NCI-H460 (cell line): ENCODE results near the gene PHACTR3. TPM values are rescaled to one million over a fixed set of nuclear protein-coding genes. Genes with fewer than 3 reads are reported as not detected.

Experiments used
- DNase-seq: peaks from one replicate; pipeline ENCODE4 v3.0.0-alpha.2; 2016; ENCODE audit warnings: low read depth; ENCODE audit errors: extremely low read depth
- total RNA-seq: library from RNA; depleted of rRNA; stranded (reverse); fragments of >200 nt; shearing (Covaris generic); gene quantifications from 2 replicates; pipeline ENCODE4 v1.2.3, GENCODE V29; 2014

Gene PHACTR3
- total RNA-seq, 1 experiment from 2014 or later, result not detected

DNA sequence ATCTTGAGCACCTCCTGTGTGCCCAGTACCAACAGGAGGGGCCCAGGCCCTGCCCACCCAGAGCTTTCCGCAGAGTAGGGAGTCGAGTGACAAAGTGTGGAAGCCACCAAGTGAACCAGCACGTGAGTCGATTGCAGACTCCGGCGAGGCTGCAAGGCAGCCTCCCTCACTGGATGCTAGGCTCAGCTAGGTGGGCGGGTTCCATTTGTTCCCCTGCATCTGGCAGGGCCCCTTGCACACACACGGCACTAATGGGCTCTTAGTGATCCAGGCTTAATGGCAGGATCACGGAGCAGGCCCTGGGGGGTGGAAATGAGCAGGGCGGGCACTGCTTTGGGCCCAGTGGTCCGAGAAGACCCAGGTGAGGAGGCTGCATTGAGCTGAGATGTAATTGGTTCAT is 140.4 kb downstream of the PHACTR3 start:
- DNase-seq, result no peak

DNA sequence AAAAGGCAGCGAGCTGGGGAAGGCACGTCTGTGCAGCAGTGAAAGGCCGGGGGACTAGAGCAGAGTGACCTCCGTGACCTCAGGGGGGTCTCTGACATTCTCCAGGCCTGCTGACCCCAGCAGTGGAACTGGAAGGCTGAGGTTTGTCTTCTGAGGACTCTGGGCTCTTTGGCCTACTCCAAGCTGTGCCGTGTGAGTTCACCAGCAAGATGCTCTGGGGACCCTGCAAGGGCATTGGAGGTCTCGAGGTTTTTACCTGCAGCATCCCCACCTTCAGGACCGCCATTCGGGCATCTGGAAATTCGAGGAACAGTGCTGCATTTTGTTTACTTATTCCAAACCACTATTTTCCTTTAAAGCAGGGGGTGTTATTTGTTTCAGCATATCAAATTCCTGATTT is 140.9 kb downstream of the PHACTR3 start:
- DNase-seq, result no peak

DNA sequence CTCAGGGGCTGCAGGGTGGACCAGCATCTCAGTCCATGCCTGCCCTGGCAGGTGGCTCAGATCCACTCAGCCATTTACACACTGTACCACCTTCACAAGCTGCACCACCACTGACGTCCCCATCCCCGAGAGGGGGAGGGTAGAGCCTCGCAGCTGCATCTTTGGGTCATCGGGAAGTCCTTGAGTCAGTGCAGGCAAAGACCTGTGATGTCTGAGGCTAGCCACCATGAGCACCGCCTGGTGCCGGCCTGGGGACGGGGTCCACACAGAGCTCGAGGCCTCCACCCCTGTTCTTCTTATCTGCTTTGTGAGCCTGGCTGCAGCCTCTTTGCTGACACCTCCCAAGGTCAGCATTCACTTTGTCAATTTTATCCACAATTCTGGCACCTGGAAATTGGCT is 141.4 kb downstream of the PHACTR3 start:
- no peak for DNase-seq

DNA sequence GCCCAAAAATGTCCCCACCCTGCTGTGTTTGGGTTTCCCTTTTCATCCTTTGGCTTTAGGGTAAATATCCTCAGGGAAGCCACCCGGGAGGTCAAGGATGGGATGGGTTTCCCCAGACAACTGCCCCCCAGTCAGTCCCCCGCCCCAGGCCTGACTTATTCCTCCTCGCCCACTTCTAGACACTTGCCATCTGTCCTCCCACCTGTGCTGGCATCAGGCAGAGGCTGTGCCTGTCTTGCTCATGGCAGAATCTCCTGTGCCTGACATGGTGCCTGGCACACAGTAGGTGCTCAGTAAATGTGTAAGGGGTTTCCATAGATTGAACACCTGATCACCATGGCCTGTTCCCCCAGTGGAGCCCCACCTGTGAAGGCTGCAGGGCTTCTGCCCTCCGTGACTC is 141.8 kb downstream of the PHACTR3 start:
- DNase-seq, result no peak

DNA sequence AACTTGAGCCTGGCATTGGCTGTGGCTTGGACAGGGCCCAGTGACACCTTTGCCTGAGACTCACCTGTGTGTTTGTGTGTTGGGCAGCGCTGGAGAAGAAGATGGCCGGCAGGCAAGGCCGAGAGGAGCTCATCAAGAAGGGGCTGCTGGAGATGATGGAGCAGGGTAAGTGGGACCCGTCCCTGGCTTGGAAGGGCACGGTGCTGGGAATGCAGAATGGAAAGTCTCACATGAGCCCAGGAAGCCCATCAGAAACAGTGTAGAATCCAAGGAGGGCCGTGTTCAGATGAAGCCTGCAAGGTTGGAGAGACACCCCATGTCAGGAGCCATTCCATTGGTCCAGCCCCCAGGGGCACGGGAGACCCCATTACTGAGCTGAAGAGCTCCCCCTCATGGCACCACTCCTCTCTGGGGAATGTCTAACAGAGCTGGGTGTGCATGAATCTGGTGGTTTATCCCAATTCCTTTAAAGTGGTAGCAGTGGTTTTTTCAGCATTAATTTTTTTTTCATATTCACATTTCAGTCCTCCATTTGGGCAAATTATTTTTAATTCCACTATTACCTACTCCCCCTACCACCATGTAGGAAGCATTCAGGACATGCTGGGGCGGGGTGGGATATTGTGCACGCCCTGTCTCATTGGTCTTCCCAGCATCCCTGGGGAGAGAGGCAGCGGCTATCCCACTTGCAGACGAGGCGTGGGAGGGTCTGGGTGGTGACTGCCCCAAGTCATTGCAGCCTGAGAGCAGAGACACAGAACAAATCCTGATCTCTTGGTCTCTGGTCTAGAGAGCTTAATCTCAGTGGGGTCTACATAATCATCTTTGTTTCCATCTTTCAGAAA is 143.6 kb downstream of the PHACTR3 start:
- no peak for DNase-seq

DNA sequence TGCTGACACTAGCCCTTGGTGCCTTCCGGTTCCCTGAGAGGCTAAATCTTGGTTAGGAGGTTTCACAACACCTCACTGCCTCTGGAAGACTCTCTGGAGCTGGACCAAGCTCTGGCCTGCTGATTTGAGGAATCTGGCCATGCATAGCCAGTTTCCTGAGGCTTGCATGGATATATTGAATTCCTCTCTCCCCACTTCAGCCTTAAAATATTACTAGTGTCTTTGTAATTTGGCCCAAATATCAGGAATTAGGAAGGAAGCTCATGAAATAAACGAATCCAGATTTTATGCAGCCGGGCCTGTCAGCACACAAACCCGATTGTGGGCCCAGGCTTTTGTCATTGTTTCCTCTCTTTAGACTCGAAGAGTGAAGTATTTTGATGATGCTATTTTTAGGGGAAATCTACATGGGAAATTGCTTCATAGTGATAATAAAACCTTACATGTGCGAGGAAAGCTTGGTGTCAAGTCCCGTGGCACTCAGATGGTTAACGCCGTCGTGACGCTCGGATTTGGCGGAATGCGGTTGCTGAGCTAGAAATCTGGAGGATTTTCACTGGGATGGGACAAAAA is 144.4 kb downstream of the PHACTR3 start:
- no peak for DNase-seq

DNA sequence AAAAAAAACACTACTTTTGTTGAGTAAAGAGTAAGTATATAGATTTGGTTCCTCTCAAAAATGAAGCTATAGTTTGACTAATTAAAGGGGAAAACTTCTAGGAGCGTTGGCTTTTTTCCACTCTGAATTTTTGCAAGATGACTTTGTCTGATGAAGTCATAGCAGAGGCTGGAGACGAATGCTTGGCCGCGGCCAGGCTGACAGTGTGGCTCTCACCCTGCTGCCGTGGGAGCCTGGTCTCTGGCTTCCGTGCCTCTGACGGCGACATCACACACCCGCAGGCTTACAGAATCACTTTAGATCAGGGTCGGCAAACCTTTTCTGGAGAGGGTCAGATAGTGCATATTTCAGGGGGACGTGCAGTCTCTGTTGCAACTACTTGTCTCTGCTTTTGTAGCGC is 145.0 kb downstream of the PHACTR3 start:
- no peak for DNase-seq

DNA sequence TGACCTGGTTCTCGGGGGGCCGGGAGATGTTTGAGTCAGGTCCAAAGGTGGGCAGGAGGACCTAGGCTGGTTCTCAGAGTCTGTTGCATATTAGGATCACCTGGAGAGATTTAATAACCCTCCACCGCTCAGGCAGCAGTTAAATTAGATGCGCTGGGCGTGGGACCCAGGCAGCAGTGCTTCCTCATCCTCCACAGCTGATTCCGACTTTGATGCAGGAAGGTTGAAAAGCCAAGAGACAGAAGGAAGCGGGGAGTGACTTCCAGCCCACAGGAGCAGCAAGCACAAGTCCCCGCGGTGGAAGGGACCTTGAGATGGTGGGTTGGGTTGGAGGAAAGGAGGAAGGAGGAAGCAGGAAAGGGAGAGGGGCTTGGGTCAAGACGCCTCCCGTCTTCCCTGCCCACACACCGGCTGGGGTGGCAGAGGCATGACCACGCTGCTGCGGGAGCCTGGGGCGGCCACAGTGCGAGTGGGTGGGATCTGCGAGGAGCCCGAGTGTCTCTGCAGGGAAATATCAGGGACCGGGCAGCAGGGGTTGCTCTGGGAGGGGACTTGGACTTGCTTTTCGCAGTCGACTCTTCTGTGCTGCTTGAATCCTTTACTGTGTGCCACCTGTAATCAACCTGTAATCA is 146.0 kb downstream of the PHACTR3 start:
- DNase-seq, result no peak

DNA sequence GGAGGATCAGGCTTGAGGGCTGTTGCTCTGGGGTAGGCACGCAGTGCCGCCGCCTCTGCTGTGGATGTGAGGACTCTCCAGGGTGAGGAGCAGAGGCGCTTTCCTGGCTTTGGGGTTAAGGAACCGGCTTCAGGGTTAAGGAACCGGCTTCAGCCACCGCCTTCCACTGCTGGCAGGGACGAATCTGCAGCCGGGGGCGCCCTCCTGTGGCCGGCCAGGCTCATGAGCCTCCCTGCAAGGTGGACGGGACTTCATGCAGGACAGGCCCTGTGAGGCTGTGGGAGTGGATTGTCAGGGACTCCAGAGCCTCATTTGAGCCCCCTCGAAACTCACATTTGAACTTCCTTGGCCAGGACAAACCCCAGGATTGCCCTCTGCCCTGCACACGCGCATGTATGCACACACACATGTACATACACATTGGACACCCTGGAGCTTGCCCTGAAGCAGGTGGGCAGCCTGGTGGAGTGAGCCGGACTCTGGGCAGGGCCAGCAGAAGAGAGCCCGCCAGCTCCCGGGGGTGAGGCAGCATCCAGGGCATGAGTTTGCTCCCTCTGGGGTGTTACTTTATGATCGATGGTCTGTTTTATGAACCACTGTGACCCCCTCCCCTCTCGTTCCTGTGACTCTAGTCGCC is 146.9 kb downstream of the PHACTR3 start:
- DNase-seq, result peak; percentile 60

DNA sequence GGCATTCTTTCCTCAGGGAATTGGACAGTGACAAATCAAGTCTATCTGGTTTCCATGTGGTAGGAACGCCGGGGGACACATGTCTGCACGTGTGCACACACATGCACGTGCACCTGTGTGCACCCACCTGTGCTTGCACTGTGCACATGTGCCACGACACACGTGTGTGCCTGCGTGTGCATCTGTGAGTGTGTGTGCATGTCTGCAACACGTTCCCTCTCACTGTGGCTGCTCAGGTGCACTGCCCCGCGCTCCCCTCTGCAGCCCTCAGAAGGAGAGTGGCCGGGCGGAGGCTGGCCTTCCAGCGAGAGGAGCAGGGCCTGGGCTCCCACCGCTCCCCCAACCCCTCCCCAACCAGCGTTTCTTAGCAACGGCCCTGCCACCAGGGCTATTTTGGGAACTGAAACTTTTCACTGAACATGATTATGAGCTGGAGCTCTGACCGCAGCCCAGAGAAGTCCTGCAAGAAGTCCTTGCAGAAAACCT is 147.8 kb downstream of the PHACTR3 start:
- DNase-seq, result no peak

DNA sequence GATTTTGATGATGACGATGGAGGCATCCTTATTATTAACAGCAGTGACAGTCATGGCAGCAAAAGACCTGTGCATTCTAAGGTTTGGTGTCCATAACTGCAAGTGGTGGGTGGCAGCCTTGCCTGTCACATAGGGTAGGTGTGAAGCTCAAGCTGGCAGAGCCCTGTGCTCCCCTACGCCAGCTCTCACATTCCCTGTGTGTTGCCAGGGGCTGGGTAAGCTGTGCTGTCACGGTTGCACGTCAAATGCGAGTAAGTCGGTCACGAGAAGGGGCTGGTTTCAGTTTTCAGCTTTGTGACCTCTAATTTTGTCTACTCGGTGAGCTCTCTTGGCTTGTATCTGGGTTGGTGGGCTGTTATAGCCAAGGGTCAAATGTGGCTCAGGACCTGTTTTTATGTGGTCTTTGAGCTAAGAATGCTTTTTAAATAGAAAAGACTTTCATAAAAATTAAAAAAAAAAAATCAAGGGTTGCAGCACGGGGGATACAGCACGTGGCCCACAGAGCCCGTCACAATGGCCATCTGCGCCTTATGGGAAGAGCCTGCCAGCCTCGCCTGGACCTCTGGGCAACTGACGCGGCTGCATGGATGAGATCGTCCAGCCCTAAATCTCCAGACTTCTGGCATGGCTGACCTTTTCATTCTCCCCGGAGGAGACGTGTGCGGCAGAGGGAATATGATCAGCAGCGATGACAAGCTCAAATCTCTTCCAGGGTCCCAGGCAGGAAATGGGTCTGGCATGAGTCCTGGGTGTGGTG is 148.5 kb downstream of the PHACTR3 start:
- no peak for DNase-seq

DNA sequence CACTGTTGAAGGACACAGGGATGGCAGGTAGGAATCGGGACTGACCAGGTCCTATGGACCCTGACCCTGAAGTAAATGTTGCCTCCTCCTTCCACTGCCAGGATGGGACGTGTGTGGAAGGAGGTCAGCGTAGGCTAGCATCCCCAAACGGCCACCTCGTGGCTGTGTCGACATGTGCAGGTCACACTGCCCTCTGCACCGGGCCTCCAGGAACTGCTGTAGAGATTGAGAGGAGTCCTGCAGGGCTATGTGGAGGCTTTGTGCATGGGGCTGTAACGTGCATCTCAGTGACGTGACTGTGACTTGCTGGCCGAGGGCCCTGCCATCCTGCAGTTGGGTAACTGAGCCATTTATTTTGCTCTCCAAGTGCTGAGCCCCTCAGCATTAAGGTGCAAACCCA is 149.5 kb downstream of the PHACTR3 start:
- no peak for DNase-seq

DNA sequence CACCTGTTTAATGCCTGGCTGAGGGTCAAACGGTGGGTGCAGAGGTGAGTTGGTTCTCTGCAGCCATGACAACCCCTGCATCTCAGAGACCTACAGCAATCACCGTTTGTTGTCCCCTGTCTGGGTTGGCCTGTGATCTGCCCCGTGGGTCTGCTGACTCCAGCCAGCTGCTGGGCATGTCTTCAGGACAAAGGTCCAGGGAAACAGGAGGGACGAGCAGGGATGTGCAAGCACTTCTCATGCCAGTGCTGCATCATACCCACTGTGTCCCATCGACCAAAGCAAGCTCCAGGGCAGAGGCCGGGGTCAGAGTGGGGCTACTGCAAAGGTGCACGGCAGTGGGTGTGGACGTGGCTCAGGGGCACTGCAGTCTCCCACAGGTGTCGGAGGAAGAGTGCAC is 150.2 kb downstream of the PHACTR3 start:
- DNase-seq, result no peak

DNA sequence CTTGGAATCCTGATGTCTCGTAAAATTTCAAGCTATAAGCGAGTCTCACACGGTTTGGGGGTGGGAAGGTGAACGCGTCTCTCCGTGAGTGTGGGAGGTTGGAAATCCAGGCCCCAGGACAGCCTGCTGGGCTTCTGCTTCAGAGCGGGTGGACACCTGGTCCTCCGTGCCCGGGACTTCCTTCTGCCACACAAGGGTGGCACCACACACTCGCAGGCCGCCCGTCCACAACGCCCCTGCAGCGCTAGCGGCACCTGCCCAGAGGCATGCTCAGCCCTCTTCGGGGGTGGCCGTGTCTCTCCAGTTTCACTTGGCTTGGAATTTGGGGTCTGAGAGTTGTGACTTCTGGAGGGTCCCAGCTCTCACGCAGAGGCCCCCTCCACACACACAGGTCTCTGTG is 151.9 kb downstream of the PHACTR3 start:
- DNase-seq, result no peak

DNA sequence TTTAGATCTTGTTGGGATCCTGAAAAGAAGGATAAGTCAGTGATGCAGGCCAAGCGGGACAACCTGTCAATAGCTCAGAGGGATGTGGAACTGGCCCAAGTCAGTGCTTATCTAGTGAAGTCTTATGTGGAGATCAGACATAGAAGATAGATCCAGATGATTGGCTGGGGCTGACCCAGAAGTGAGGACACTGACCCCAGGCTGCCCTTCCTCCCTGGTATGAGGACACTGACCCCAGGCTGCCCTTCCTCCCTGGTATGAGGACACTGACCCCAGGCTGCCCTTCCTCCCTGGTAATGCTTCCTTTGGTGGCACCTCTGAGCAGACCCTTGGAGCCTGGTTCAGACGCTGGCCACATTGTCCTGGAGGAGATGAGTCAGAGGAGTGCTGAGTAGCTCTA is 159.7 kb downstream of the PHACTR3 start:
- no peak for DNase-seq

DNA sequence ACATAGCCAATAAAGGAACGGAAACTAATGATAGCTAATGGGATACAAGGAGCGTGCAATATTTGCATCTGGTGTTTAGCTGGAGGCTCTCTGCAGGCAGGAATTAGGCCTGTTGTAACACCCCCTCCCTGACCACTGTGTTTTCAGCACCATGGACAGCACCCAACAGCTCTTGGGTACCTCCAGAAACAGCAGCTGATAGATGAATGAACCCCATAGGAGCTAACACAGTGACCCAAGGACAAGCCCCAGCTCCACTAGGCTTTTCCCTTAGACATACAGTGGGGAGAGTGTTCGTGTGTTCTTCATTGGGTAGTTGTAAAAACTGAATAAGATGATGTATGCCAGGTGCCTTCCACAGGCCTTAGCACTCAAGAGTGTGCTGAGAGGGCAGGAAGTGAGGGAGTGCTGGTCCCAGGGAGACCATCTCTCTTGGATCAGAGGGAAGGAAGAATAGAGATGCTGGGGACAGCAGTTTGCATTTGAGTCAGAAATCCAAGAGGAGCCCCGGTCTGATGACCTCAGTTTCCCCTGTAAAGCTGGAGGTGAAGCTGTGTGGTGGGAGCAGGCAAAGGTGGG is 161.3 kb downstream of the PHACTR3 start:
- DNase-seq, result peak; percentile 33

DNA sequence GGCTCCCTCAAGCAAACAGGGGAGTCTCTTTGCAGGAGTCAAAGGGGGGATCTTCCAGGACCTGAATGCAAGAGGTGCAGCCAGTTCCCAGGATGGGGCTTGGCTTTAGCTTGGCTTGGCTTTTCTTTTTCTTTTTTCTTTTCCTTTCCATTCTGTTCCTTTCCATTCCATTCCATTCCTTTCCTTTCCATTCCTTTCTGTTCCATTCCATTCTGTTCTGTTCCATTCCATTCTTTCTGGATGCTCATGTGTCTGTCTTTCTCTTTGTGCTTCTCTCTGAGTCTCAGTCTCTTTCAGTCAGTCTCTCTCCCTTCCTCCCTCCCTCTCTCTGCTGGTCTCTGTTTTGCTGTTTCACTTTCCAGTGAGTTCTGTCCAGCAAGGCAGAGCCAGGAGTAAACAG is 163.3 kb downstream of the PHACTR3 start:
- DNase-seq, result no peak

DNA sequence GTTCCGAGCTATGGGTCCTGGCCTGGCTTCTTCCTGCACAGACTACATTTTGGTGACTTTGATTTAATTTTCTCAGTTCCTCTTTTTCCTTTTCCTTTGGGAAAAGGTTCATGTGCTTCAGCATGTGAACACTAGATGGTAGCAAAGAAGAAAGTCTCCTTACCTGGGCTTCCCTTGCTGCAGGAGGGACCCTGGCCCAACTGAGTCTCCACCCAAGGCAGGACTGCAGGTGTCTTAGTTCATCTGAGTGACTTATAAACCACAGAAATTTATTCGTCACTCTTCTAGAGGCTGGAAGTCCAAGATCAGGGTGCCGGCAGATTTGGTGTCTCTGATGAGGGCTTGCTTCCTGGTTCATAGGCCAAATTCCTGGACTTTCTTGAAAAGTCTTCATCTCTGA is 165.9 kb downstream of the PHACTR3 start:
- DNase-seq, result no peak

DNA sequence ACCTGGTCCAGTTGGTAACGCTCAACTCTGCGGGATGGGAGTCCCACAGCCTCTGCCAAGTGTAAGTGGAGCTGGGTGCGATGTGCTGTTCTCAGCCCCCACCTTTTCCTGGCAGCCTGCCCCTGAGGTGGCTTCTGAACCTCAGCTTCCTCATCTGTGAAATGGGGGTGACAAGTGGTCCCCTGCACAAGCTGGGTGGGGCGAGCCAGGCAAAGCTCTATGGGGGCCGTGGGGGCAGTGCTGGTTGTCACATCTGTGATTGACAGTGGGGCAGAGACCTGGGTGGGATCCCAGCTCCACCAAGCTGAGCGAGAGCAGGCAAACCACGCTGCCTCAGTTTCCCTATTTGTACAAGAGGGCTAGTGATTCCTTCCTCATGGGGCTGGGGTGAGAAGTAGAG is 166.5 kb downstream of the PHACTR3 start:
- DNase-seq, result no peak
